H4 (cell line): ENCODE data around the gene PROC. TPM values are rescaled to one million over a fixed set of nuclear protein-coding genes. Genes with fewer than 3 reads are reported as not detected.

Source experiments
- DNase-seq: peaks from one replicate; pipeline ENCODE4 v3.0.0-alpha.2; 2015; ENCODE audit warnings: low spot score
- total RNA-seq: library from RNA; depleted of rRNA; stranded (reverse); fragments of >200 nt; shearing (Covaris generic); gene quantifications from 2 replicates; pipeline ENCODE4 v1.2.3, GENCODE V29; 2014; rRNA removed

The PROC gene
- total RNA-seq, 1 experiment from 2014 or later: 1.3 TPM

- DNase-seq: no peak
Measured at GRCh38 chr2:127455566-127456493, 37.6 kb downstream of the PROC start.

GRCh38 chr2:127456960-127457359 is 38.7 kb downstream of the PROC start:
- no peak for DNase-seq

- DNase-seq: no peak
Measured at GRCh38 chr2:127462461-127462860, 44.2 kb downstream of the PROC start.

- no peak for DNase-seq
Measured at GRCh38 chr2:127463155-127463991, 45.1 kb downstream of the PROC start.

GRCh38 chr2:127464470-127465257 is 46.4 kb downstream of the PROC start:
- no peak for DNase-seq

- DNase-seq: no peak
Measured at GRCh38 chr2:127465258-127465657, 47.0 kb downstream of the PROC start.

GRCh38 chr2:127469051-127469450 is 50.8 kb downstream of the PROC start:
- DNase-seq: no peak

- DNase-seq: no peak
Measured at GRCh38 chr2:127469974-127470373, 51.7 kb downstream of the PROC start.

- DNase-seq: no peak
Measured at GRCh38 chr2:127471286-127471988, 53.2 kb downstream of the PROC start.

GRCh38 chr2:127472268-127472667 is 54.0 kb downstream of the PROC start:
- no peak for DNase-seq

GRCh38 chr2:127475788-127476187 is 57.6 kb downstream of the PROC start:
- DNase-seq: no peak

Other genes starting within 250 kb of the PROC start
- gene CYP27C1, start 198.1 kb upstream of the PROC start, total RNA-seq: 0.08 and 0.75 TPM in 2 replicates
- 31.5 and 31.9 TPM in 2 replicates for gene ERCC3, start 124.3 kb upstream of the PROC start, total RNA-seq
- 15.5 and 17.4 TPM in 2 replicates for gene MAP3K2, start 30.5 kb upstream of the PROC start, total RNA-seq
- 39.9 and 41.2 TPM in 2 replicates for gene IWS1, start 108.1 kb downstream of the PROC start, total RNA-seq
- gene MYO7B, start 117.3 kb downstream of the PROC start, total RNA-seq: 0.48 TPM in 1 of 2 replicates, not detected in the other
- not detected in 2 replicates for gene GPR17, start 227.7 kb downstream of the PROC start, total RNA-seq